ENCODE data around the gene DNAJB11.

GRCh38 chr3:186612721-186613636 is 42.5 kb downstream of the DNAJB11 start, which contains the start of gene AHSG:
- TF ChIP-seq POLR2A (IDR thresholded peaks at IDR 0.05), result no peak
- TF ChIP-seq, protein P1, sequence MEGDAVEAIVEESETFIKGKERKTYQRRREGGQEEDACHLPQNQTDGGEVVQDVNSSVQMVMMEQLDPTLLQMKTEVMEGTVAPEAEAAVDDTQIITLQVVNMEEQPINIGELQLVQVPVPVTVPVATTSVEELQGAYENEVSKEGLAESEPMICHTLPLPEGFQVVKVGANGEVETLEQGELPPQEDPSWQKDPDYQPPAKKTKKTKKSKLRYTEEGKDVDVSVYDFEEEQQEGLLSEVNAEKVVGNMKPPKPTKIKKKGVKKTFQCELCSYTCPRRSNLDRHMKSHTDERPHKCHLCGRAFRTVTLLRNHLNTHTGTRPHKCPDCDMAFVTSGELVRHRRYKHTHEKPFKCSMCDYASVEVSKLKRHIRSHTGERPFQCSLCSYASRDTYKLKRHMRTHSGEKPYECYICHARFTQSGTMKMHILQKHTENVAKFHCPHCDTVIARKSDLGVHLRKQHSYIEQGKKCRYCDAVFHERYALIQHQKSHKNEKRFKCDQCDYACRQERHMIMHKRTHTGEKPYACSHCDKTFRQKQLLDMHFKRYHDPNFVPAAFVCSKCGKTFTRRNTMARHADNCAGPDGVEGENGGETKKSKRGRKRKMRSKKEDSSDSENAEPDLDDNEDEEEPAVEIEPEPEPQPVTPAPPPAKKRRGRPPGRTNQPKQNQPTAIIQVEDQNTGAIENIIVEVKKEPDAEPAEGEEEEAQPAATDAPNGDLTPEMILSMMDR (IDR thresholded peaks at IDR 0.05), result no peak
